ENCODE measurements around the gene MINDY4. TPM values are rescaled to one million over a fixed set of nuclear protein-coding genes. Genes with fewer than 3 reads are reported as not detected.

MINDY4 gene
- total and polyA plus RNA-seq, 7 experiments from 2014 or later, result 0.41 to 1.5 (median 0.91) TPM

DNA sequence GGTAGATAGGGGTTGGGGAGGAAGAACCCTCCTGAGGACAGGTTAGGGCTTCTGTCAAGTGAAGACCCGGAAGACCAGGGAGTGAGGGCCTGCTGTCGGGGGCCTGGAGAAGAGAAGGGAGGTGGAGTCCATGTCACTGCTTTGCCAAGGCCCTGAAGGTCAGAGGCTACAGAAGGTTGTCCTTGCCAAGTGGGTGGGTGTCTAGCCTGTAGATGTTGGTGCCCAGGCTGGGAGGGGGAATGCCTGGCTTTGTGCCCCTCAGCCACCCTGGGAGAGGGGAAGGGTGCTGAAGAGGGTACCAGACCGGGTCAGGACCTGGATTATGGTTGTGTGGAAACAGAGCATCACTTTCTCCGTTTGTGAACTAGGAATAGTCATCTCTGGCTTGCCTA lies 73.3 kb downstream of the MINDY4 start:
- Mint-ChIP-seq H3K4me1 (peaks cover 0 to 2% (median 0%) of the 10 kb centered on the region in 7 donors), H3K27ac (no peak overlapping the region), H3K36me3 (no peaks in the 10 kb centered on the region), H3K9me3 (no peaks in the 10 kb centered on the region), H3K4me3 (no peak overlapping the region), H3K27me3 (no peaks in the 10 kb centered on the region)
- POLR2A ChIA-PET, result no interaction called here
- Histone ChIP-seq H3K36me3 (ENCODE audit: control insufficient read depth in 2 of 3, insufficient read depth in 3 of 3, low read length in 3 of 3) (no peaks in the 10 kb centered on the region), H3K27me3 (ENCODE audit: control insufficient read depth in 2 of 2, insufficient read depth in 2 of 2, low read length in 2 of 2) (no peaks in the 10 kb centered on the region), H3K9me3 (ENCODE audit: control insufficient read depth in 2 of 3, low read length in 3 of 3) (no peaks in the 10 kb centered on the region), H3K4me3 (ENCODE audit: low read length) (no peak overlapping the region), H3K27ac (ENCODE audit: low read depth, low read length) (no peak overlapping the region), H3K4me1 (ENCODE audit: control insufficient read depth in 2 of 2, insufficient read depth in 2 of 2, low read length in 2 of 2) (no peaks in the 10 kb centered on the region)
- ATAC-seq, result no peak
- CTCF ChIA-PET, result no interaction called here
- intact Hi-C loops (cut with micrococcal nuclease), result no loop called here
- DNase-seq, result no peak

DNA sequence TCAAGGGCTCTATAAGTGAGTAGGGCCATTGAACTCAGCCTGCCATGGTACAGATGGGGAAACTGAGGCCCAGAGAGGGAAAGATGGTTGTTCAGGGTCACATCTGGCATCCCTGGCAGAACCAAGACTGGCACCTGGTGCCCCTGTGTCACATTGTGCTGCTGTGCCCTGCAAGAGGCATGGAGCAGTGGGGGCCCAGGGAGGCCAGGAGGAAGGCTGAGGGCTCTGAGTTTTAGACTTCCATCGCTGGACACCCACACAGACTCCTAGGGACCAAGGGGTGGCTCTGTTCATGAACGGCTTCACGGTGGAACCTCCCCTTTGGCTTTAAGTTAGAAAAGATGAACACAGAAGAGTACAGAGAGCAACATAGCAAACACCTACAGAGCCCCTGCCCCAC lies 73.7 kb downstream of the MINDY4 start:
- Histone ChIP-seq H3K4me1 (ENCODE audit: control insufficient read depth in 2 of 2, insufficient read depth in 2 of 2, low read length in 2 of 2) (no peaks in the 10 kb centered on the region), H3K4me3 (ENCODE audit: low read length) (no peak overlapping the region), H3K27me3 (ENCODE audit: control insufficient read depth in 2 of 2, insufficient read depth in 2 of 2, low read length in 2 of 2) (no peaks in the 10 kb centered on the region), H3K36me3 (ENCODE audit: control insufficient read depth in 2 of 3, insufficient read depth in 3 of 3, low read length in 3 of 3) (no peaks in the 10 kb centered on the region), H3K27ac (ENCODE audit: low read depth, low read length) (no peak overlapping the region), H3K9me3 (ENCODE audit: control insufficient read depth in 2 of 3, low read length in 3 of 3) (no peaks in the 10 kb centered on the region)
- Mint-ChIP-seq H3K9me3 (no peaks in the 10 kb centered on the region), H3K36me3 (no peaks in the 10 kb centered on the region), H3K27me3 (no peaks in the 10 kb centered on the region), H3K4me3 (no peak overlapping the region), H3K27ac (no peak overlapping the region), H3K4me1 (peaks cover 0 to 2% (median 0%) of the 10 kb centered on the region in 7 donors)
- POLR2A ChIA-PET, result no interaction called here
- ATAC-seq, result no peak
- CTCF ChIA-PET, result no interaction called here
- DNase-seq, result no peak
- intact Hi-C loops (cut with micrococcal nuclease), result no loop called here

DNA sequence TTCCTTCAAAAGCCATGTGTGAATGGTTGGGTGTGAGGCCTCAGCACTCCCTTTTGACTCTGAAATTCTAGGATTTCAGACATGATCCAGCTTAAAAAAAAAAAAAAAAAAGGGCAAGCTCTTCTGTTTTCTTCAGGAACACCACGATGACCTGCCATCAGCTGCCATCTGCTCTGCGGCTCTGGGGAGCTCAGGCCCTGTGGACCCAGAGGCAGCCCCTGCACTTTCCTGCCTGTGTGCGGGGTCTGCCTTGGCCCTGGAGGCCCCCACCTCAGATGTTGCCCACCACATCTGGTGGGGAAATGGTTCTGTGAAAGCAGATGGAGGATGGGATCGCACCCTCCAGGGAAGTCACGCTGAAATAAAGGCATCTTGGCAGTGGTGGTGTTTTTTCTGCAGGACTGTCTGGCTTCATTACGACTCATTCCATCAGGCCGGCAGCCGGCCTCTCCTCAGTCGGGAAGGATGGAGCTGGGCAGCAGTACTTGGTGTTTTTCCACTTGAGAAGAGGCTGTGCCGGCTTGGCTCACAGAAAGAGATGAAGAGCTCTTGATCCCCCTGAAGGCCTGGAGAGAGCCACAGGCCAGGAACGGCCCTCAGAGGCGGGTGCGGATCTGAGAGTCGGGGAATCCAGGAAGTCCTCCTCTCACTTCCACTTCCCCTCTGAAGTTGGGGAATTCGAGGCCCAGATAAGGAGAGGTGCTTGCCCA lies 74.4 kb downstream of the MINDY4 start:
- Mint-ChIP-seq H3K4me1 (peaks cover 0 to 2% (median 0%) of the 10 kb centered on the region in 7 donors), H3K4me3 (no peak overlapping the region), H3K36me3 (no peaks in the 10 kb centered on the region), H3K27ac (no peak overlapping the region), H3K9me3 (no peaks in the 10 kb centered on the region), H3K27me3 (no peaks in the 10 kb centered on the region)
- DNase-seq (no peak), ATAC-seq (no peak)
- Histone ChIP-seq H3K4me1 (ENCODE audit: control insufficient read depth in 2 of 2, insufficient read depth in 2 of 2, low read length in 2 of 2) (no peaks in the 10 kb centered on the region), H3K27ac (ENCODE audit: low read depth, low read length) (no peak overlapping the region), H3K4me3 (ENCODE audit: low read length) (no peak overlapping the region), H3K36me3 (ENCODE audit: control insufficient read depth in 2 of 3, insufficient read depth in 3 of 3, low read length in 3 of 3) (no peaks in the 10 kb centered on the region), H3K27me3 (ENCODE audit: control insufficient read depth in 2 of 2, insufficient read depth in 2 of 2, low read length in 2 of 2) (no peaks in the 10 kb centered on the region), H3K9me3 (ENCODE audit: control insufficient read depth in 2 of 3, low read length in 3 of 3) (no peaks in the 10 kb centered on the region)
- ChIA-PET POLR2A (interaction anchor here (0.6 kb wide), 1 partner anchor 174 kb away, joined by 3 read pairs; no protein-coding TSS in a partner anchor), CTCF (no interaction called here)
- intact Hi-C loops (cut with micrococcal nuclease), result no loop called here

DNA sequence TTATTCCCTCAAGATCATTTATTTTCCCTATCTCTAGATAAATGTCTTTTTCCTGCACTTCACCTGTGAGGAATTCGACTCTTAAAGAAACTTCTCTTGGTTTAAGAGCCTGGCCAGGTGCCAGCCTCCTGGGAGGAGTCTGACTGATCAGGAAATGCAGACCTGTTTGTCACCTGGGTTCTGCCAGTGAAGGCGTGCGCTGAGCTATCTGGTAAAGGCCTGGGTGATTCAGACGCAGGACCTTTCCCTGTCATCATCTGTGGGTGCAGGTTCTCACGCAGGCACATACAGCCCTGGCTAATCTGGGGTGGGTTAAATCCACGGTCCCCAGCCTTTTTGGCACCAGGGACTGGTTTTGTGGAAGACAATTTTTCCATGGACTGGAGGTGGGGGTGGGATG lies 75.2 kb downstream of the MINDY4 start:
- ChIA-PET POLR2A (no interaction called here), CTCF (no interaction called here)
- Histone ChIP-seq H3K27me3 (ENCODE audit: control insufficient read depth in 2 of 2, insufficient read depth in 2 of 2, low read length in 2 of 2) (no peaks in the 10 kb centered on the region), H3K27ac (ENCODE audit: low read depth, low read length) (no peak overlapping the region), H3K36me3 (ENCODE audit: control insufficient read depth in 2 of 3, insufficient read depth in 3 of 3, low read length in 3 of 3) (no peaks in the 10 kb centered on the region), H3K4me3 (ENCODE audit: low read length) (no peak overlapping the region), H3K4me1 (ENCODE audit: control insufficient read depth in 2 of 2, insufficient read depth in 2 of 2, low read length in 2 of 2) (no peaks in the 10 kb centered on the region), H3K9me3 (ENCODE audit: control insufficient read depth in 2 of 3, low read length in 3 of 3) (no peaks in the 10 kb centered on the region)
- Mint-ChIP-seq H3K4me1 (peaks cover 0 to 2% (median 0%) of the 10 kb centered on the region in 7 donors), H3K27me3 (no peaks in the 10 kb centered on the region), H3K9me3 (no peaks in the 10 kb centered on the region), H3K4me3 (no peak overlapping the region), H3K27ac (no peak overlapping the region), H3K36me3 (no peaks in the 10 kb centered on the region)
- intact Hi-C loops (cut with micrococcal nuclease), result no loop called here
- DNase-seq, result no peak
- ATAC-seq, result no peak

DNA sequence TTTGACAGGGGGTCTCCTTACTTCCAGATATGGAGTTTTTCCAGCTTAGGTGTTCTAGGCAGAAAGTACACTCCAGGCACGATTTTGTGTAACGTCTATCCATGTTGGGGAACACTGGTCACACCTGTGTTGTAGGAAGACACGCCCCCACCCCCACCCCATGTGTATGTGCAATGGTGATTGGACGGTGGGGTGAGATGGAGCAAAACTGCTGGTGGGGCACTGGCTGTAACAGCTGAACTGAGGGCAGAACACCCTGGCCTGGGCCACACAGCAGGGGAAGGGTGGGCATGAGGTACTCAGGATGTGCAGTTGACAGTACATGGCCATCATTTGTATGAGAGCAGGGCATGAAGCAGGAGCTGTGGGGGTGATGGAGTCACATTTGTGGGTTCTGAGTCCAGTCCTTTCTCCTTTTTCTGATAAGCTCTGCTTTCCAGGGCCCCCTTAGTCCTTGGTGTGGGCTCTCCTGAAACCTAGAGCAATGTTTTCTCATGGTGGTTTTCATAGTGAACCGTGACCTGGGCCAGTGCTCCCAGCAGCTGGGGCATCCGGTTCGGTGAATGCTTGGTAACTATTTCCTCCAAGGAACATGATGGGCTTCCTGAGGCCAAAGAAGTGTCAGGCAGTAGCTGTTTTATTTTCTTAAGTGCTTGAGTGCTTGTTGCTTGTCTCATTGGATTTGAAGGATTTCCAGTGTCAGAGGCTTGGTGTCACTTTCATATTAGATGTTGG lies 77.1 kb downstream of the MINDY4 start:
- intact Hi-C loops (cut with micrococcal nuclease), result no loop called here
- ChIA-PET POLR2A (no interaction called here), CTCF (no interaction called here)
- Histone ChIP-seq H3K4me1 (ENCODE audit: control insufficient read depth in 2 of 2, insufficient read depth in 2 of 2, low read length in 2 of 2) (no peaks in the 10 kb centered on the region), H3K9me3 (ENCODE audit: control insufficient read depth in 2 of 3, low read length in 3 of 3) (no peaks in the 10 kb centered on the region), H3K27ac (ENCODE audit: low read depth, low read length) (no peak overlapping the region), H3K36me3 (ENCODE audit: control insufficient read depth in 2 of 3, insufficient read depth in 3 of 3, low read length in 3 of 3) (no peaks in the 10 kb centered on the region), H3K4me3 (ENCODE audit: low read length) (no peak overlapping the region), H3K27me3 (ENCODE audit: control insufficient read depth in 2 of 2, insufficient read depth in 2 of 2, low read length in 2 of 2) (no peaks in the 10 kb centered on the region)
- Mint-ChIP-seq H3K4me3 (no peak overlapping the region), H3K4me1 (peaks cover 0 to 2% (median 0%) of the 10 kb centered on the region in 7 donors), H3K9me3 (no peaks in the 10 kb centered on the region), H3K27me3 (no peaks in the 10 kb centered on the region), H3K27ac (no peak overlapping the region), H3K36me3 (no peaks in the 10 kb centered on the region)
- no peak for DNase-seq
- ATAC-seq, result no peak

DNA sequence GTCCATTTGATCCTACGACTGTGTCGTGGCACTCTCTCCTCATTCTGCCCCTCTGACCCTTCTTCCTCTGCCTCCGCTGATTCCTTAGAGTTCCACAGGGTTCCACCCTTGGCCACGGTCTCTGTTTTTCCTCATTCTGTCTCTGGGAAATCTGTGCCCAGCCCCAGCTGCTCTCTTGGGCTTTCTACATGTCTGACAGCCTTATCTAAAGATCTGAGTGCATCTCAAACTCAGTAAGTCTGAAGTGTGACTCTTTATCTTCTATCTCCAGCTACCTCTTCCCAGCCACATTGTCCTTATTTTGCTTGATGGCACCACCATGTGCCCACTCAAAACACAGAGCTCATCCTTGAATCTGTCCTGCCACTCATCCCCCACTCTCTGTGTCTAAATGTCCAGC lies 78.3 kb downstream of the MINDY4 start:
- ATAC-seq (no peak), DNase-seq (no peak)
- intact Hi-C loops (cut with micrococcal nuclease), result no loop called here
- Histone ChIP-seq H3K27ac (ENCODE audit: low read depth, low read length) (no peak overlapping the region), H3K4me3 (ENCODE audit: low read length) (no peak overlapping the region), H3K9me3 (ENCODE audit: control insufficient read depth in 2 of 3, low read length in 3 of 3) (no peaks in the 10 kb centered on the region), H3K36me3 (ENCODE audit: control insufficient read depth in 2 of 3, insufficient read depth in 3 of 3, low read length in 3 of 3) (no peaks in the 10 kb centered on the region), H3K27me3 (ENCODE audit: control insufficient read depth in 2 of 2, insufficient read depth in 2 of 2, low read length in 2 of 2) (no peaks in the 10 kb centered on the region), H3K4me1 (ENCODE audit: control insufficient read depth in 2 of 2, insufficient read depth in 2 of 2, low read length in 2 of 2) (no peaks in the 10 kb centered on the region)
- Mint-ChIP-seq H3K36me3 (no peaks in the 10 kb centered on the region), H3K27me3 (no peaks in the 10 kb centered on the region), H3K4me1 (peaks cover 0 to 2% (median 0%) of the 10 kb centered on the region in 7 donors), H3K9me3 (no peaks in the 10 kb centered on the region), H3K4me3 (no peak overlapping the region), H3K27ac (no peak overlapping the region)
- CTCF ChIA-PET, result no interaction called here
- POLR2A ChIA-PET, result no interaction called here

DNA sequence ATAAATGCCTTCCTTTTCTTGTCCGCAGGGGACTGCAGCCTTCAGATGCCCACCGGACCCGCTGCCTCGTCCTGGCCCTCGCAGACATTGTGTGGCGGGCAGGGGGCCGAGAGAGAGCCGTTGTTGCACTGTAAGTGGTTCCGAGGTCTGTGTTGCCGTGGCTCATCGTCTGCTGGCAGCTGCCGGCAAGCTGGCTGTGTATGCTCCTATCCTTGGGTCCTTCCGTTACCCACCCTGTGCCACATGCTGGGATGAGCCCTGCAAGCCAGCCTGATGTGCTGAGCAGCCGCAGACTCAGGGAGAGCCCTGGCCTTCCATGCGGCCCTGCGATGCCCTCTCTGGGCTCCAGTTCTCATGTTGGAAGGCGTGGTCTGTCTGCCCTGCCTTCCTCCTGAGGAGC lies 79.2 kb downstream of the MINDY4 start:
- no peaks in the 10 kb centered on the region for H3K27me3 ChIP-seq (ENCODE audit: control insufficient read depth in 2 of 2, insufficient read depth in 2 of 2, low read length in 2 of 2)
- ATAC-seq (no peak), DNase-seq (no peak)
- no peaks in the 10 kb centered on the region for H3K4me1 ChIP-seq (ENCODE audit: control insufficient read depth in 2 of 2, insufficient read depth in 2 of 2, low read length in 2 of 2)
- no peak overlapping the region for H3K27ac ChIP-seq (ENCODE audit: low read depth, low read length)
- no peaks in the 10 kb centered on the region for H3K9me3 Mint-ChIP-seq
- no peak overlapping the region for H3K4me3 Mint-ChIP-seq
- no peak overlapping the region for H3K27ac Mint-ChIP-seq
- no peaks in the 10 kb centered on the region for H3K36me3 ChIP-seq (ENCODE audit: control insufficient read depth in 2 of 3, insufficient read depth in 3 of 3, low read length in 3 of 3)
- H3K4me1 Mint-ChIP-seq, result peaks cover 0 to 2% (median 0%) of the 10 kb centered on the region in 7 donors
- POLR2A ChIA-PET, result no interaction called here
- intact Hi-C loops (cut with micrococcal nuclease), result no loop called here
- no peak overlapping the region for H3K4me3 ChIP-seq (ENCODE audit: low read length)
- no peaks in the 10 kb centered on the region for H3K27me3 Mint-ChIP-seq
- H3K9me3 ChIP-seq (ENCODE audit: control insufficient read depth in 2 of 3, low read length in 3 of 3), result no peaks in the 10 kb centered on the region
- CTCF ChIA-PET, result no interaction called here
- no peaks in the 10 kb centered on the region for H3K36me3 Mint-ChIP-seq
